ENCODE data around the gene HSPB6. TPM values are rescaled to one million over a fixed set of nuclear protein-coding genes. Genes with fewer than 3 reads are reported as not detected.
"Not testable (repeated sequence)": the region's sequence is repeated elsewhere in the genome, so short reads cannot be mapped to it uniquely, and the experiment has no call there.

HSPB6 gene
- total RNA-seq, 2 donors from 2014 or later: 78.6 to 130 TPM

DNA sequence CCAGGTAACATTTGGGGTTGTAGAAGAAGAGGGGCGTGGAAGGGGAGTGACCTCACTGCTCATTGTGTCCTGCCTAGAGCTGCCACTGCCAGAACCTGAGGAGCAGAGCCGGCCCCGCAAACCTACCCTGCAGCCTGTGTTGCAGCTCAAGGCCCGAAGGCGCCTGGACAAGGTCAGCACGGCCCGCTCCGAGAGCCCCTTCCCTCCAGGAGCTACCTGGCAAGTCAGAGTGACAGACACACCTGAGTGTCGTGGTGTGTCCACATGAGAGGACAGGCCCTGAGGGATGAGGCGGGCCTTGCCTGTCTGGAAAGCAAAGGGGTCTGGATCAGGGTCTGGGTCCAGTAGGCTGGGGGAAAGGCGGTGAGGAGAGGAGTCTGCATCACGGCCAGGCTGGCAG is 32.3 kb downstream of the HSPB6 start:
- no peak overlapping the region for H3K4me3 ChIP-seq
- peaks cover under 1 to 5% of the 10 kb centered on the region in 2 donors for H3K4me1 ChIP-seq (ENCODE audit: control insufficient read depth in 1 of 2, low read depth in 2 of 2)
- TF ChIP-seq, protein P1, sequence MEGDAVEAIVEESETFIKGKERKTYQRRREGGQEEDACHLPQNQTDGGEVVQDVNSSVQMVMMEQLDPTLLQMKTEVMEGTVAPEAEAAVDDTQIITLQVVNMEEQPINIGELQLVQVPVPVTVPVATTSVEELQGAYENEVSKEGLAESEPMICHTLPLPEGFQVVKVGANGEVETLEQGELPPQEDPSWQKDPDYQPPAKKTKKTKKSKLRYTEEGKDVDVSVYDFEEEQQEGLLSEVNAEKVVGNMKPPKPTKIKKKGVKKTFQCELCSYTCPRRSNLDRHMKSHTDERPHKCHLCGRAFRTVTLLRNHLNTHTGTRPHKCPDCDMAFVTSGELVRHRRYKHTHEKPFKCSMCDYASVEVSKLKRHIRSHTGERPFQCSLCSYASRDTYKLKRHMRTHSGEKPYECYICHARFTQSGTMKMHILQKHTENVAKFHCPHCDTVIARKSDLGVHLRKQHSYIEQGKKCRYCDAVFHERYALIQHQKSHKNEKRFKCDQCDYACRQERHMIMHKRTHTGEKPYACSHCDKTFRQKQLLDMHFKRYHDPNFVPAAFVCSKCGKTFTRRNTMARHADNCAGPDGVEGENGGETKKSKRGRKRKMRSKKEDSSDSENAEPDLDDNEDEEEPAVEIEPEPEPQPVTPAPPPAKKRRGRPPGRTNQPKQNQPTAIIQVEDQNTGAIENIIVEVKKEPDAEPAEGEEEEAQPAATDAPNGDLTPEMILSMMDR (IDR thresholded peaks at IDR 0.05): no peak
- H3K36me3 ChIP-seq: peaks cover 88% of the 10 kb centered on the region
- no peaks in the 10 kb centered on the region for H3K9me3 ChIP-seq
- H3K27ac ChIP-seq: no peak overlapping the region
- no peak for DNase-seq (ENCODE audit: low spot score)
- no peaks in the 10 kb centered on the region for H3K27me3 ChIP-seq (replicated peaks; ENCODE audit: insufficient read depth)
- ATAC-seq (ENCODE audit: insufficient number of reproducible peaks, low FRiP score, low read depth): no peak

DNA sequence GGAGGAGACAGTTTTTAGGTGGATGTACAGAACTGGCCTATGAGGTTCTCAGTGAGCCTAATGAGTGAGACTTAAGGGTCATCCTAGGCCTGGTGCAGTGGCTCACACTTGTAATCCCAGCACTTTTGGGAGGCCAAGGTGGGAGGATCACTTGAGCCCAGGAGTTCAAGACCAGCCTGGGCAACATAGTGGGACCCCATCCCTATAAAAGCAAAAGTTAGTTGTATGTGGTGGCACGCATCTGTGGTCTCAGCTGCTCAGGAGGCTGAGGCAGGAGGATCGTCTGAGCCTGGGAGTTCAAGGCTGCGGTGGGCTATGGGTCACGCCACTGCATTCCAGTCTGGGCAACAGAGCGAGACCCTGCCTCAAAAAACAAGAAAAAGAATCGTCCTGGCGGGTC is 32.7 kb downstream of the HSPB6 start:
- not testable (repeated sequence) for H3K27me3 ChIP-seq (replicated peaks; ENCODE audit: insufficient read depth); H3K4me1 ChIP-seq (ENCODE audit: control insufficient read depth in 1 of 2, low read depth in 2 of 2); ATAC-seq (ENCODE audit: insufficient number of reproducible peaks, low FRiP score, low read depth); H3K27ac ChIP-seq; DNase-seq (ENCODE audit: low spot score); H3K9me3 ChIP-seq; H3K4me3 ChIP-seq
- peaks cover 84% of the 10 kb centered on the region for H3K36me3 ChIP-seq

DNA sequence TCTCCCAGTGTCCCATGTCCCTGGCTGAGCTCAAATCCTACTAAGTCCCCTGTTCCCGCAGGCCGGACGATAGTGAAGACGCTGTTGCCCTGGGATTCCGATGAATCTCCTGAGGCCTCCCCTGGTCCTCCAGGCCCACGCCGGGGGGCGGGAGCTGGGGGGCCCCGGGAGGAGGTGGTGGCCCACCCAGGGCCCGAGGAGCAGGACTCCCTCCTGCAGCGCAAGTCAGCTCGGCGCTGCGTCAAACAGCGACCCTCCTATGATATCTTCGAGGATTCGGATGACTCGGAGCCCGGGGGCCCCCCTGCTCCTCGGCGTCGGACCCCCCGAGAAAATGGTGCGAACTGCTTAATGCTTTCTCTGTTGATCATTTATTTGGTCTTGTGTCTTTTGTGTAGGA is 33.2 kb downstream of the HSPB6 start:
- Histone ChIP-seq H3K27me3 (replicated peaks; ENCODE audit: insufficient read depth) (no peaks in the 10 kb centered on the region), H3K9me3 (no peaks in the 10 kb centered on the region), H3K4me3 (no peak overlapping the region), H3K27ac (no peak overlapping the region), H3K36me3 (peaks cover 80% of the 10 kb centered on the region), H3K4me1 (ENCODE audit: control insufficient read depth in 1 of 2, low read depth in 2 of 2) (peaks cover 9 to 14% of the 10 kb centered on the region in 2 donors)
- TF ChIP-seq, protein P1 (IDR thresholded peaks at IDR 0.05): no peak
- DNase-seq (ENCODE audit: low spot score): no peak
- ATAC-seq (ENCODE audit: insufficient number of reproducible peaks, low FRiP score, low read depth): no peak

DNA sequence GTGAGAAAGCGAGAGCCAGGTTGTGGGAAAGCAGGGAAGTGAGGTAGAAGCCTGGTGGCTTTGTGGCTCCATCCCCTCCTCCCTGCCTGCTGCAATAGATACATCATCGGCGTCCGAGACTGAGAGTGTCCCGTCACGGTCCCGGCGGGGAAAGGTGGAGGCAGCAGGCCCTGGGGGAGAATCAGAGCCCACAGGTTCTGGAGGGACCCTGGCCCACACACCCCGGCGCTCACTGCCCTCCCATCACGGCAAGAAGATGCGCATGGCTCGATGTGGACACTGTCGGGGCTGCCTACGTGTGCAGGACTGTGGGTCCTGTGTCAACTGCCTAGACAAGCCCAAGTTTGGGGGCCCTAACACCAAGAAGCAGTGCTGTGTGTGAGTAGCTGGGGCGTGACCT is 33.9 kb downstream of the HSPB6 start:
- ATAC-seq (ENCODE audit: insufficient number of reproducible peaks, low FRiP score, low read depth) (no peak), DNase-seq (ENCODE audit: low spot score) (no peak)
- H3K27me3 ChIP-seq (replicated peaks; ENCODE audit: insufficient read depth): no peaks in the 10 kb centered on the region
- H3K9me3 ChIP-seq: no peaks in the 10 kb centered on the region
- TF ChIP-seq, protein P1 (IDR thresholded peaks at IDR 0.05): no peak
- peaks cover 72% of the 10 kb centered on the region for H3K36me3 ChIP-seq
- H3K27ac ChIP-seq: no peak overlapping the region
- H3K4me3 ChIP-seq: no peak overlapping the region
- H3K4me1 ChIP-seq (ENCODE audit: control insufficient read depth in 1 of 2, low read depth in 2 of 2): peaks cover 9 to 16% of the 10 kb centered on the region in 2 donors

DNA sequence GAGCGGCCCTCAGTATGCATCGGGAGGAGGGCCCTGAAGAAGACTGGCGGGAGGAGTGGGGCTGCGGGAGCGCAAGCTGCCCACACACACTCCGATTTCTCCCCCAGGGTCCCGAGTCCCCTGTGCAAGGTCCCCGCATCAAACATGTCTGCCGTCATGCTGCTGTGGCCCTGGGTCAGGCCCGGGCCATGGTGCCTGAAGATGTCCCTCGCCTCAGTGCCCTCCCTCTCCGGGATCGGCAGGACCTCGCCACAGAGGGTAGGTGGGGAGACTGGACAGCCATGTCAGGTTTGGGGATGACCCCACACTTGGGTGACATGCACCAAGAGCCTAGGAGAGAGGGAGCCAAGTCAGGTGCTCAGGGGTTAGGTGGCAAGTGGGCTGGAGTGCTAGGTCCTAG is 34.4 kb downstream of the HSPB6 start:
- H3K4me1 ChIP-seq (ENCODE audit: control insufficient read depth in 1 of 2, low read depth in 2 of 2): peaks cover 9 to 16% of the 10 kb centered on the region in 2 donors
- ATAC-seq (ENCODE audit: insufficient number of reproducible peaks, low FRiP score, low read depth) (no peak), DNase-seq (ENCODE audit: low spot score) (no peak)
- no peaks in the 10 kb centered on the region for H3K9me3 ChIP-seq
- H3K4me3 ChIP-seq: no peak overlapping the region
- no peaks in the 10 kb centered on the region for H3K27me3 ChIP-seq (replicated peaks; ENCODE audit: insufficient read depth)
- peaks cover 68% of the 10 kb centered on the region for H3K36me3 ChIP-seq
- H3K27ac ChIP-seq: no peak overlapping the region
- TF ChIP-seq, protein P1 (IDR thresholded peaks at IDR 0.05): no peak

DNA sequence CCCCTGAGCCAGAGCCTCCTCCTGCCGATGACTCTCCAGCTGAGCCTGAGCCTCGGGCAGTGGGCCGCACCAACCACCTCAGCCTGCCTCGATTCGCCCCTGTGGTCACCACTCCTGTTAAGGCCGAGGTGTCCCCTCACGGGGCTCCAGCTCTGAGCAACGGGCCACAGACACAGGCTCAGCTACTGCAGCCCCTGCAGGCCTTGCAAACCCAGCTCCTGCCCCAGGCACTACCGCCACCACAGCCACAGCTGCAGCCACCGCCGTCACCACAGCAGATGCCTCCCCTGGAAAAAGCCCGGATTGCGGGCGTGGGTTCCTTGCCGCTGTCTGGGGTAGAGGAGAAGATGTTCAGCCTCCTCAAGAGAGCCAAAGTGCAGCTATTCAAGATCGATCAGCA is 35.5 kb downstream of the HSPB6 start:
- H3K9me3 ChIP-seq: no peaks in the 10 kb centered on the region
- peaks cover 9 to 16% of the 10 kb centered on the region in 2 donors for H3K4me1 ChIP-seq (ENCODE audit: control insufficient read depth in 1 of 2, low read depth in 2 of 2)
- DNase-seq (ENCODE audit: low spot score) (no peak), ATAC-seq (ENCODE audit: insufficient number of reproducible peaks, low FRiP score, low read depth) (no peak)
- TF ChIP-seq, protein P1 (IDR thresholded peaks at IDR 0.05): no peak
- H3K4me3 ChIP-seq: no peak overlapping the region
- H3K36me3 ChIP-seq: peaks cover 57% of the 10 kb centered on the region
- no peak overlapping the region for H3K27ac ChIP-seq
- H3K27me3 ChIP-seq (replicated peaks; ENCODE audit: insufficient read depth): no peaks in the 10 kb centered on the region

Measured in thoracic aorta (tissue), 2 donors.